ENCODE data around the gene NEGR1.
A peak's percentile ranks its signal among the peaks of the same experiment; 100 is the strongest.

NEGR1 gene

GRCh38 chr1:71526824-71527223 lies 755.5 kb downstream of the NEGR1 start:
- DNase-seq = no peak

- DNase-seq = no peak
These were observed 759.6 kb downstream of the NEGR1 start for GRCh38 chr1:71522721-71523120.

- peak; percentile 46 for DNase-seq
These were observed 760.6 kb downstream of the NEGR1 start for GRCh38 chr1:71521655-71522264.

- no peak for DNase-seq
These were observed 770.8 kb downstream of the NEGR1 start for GRCh38 chr1:71511505-71511904.

GRCh38 chr1:71510725-71511124 lies 771.6 kb downstream of the NEGR1 start:
- DNase-seq = no peak

- DNase-seq = no peak
These were observed 773.2 kb downstream of the NEGR1 start for GRCh38 chr1:71509051-71509595.

- no peak for DNase-seq
These were observed 780.3 kb downstream of the NEGR1 start for GRCh38 chr1:71502006-71502405.

GRCh38 chr1:71498542-71498941 lies 783.8 kb downstream of the NEGR1 start:
- no peak for DNase-seq

- no peak for DNase-seq
These were observed 788.2 kb downstream of the NEGR1 start for GRCh38 chr1:71494163-71494562.

- DNase-seq = no peak
These were observed 789.9 kb downstream of the NEGR1 start for GRCh38 chr1:71492298-71493041.

- DNase-seq = no peak
These were observed 791.9 kb downstream of the NEGR1 start for GRCh38 chr1:71490432-71490831.

GRCh38 chr1:71488555-71489252 lies 793.6 kb downstream of the NEGR1 start:
- DNase-seq = no peak

- DNase-seq = no peak
These were observed 809.0 kb downstream of the NEGR1 start for GRCh38 chr1:71473331-71473730.

- DNase-seq = no peak
These were observed 817.2 kb downstream of the NEGR1 start for GRCh38 chr1:71465093-71465492.

- no peak for DNase-seq
These were observed 818.3 kb downstream of the NEGR1 start for GRCh38 chr1:71464016-71464415.

GRCh38 chr1:71463144-71463543 lies 819.2 kb downstream of the NEGR1 start:
- DNase-seq = no peak

- no peak for DNase-seq
These were observed 820.1 kb downstream of the NEGR1 start for GRCh38 chr1:71462247-71462646.

- DNase-seq = peak; percentile 85
These were observed 820.9 kb downstream of the NEGR1 start for GRCh38 chr1:71461416-71461815.

GRCh38 chr1:71448444-71448843 lies 833.9 kb downstream of the NEGR1 start:
- DNase-seq = no peak

- DNase-seq = no peak
These were observed 843.7 kb downstream of the NEGR1 start for GRCh38 chr1:71438626-71439025.

- no peak for DNase-seq
These were observed 846.4 kb downstream of the NEGR1 start for GRCh38 chr1:71435951-71436350.

GRCh38 chr1:71434240-71434639 lies 848.1 kb downstream of the NEGR1 start:
- no peak for DNase-seq

GRCh38 chr1:71428029-71428428 lies 854.3 kb downstream of the NEGR1 start:
- DNase-seq = no peak

- DNase-seq = no peak
These were observed 855.3 kb downstream of the NEGR1 start for GRCh38 chr1:71427066-71427465.
